Type B pancreatic cell (in vitro differentiated cells): ENCODE data around the gene MRPS6. TPM values are rescaled to one million over a fixed set of nuclear protein-coding genes. Genes with fewer than 3 reads are reported as not detected.

Experiments used
- DNase-seq: peaks from one replicate; pipeline ENCODE4 v3.0.0; 2021; ENCODE audit warnings: mixed read lengths; ENCODE audit not compliant: unreplicated experiment; ENCODE audit errors: extremely low spot score
- H3K27ac Mint-ChIP-seq: 2 replicates; pipeline ENCODE4 v1.8.0; 2021; ENCODE audit warnings: mild to moderate bottlenecking, mixed read lengths
- H3K27me3 Mint-ChIP-seq: 2 replicates; pipeline ENCODE4 v1.8.0; 2021; ENCODE audit warnings: mixed read lengths
- H3K36me3 Mint-ChIP-seq: 2 replicates; pipeline ENCODE4 v1.8.0; 2021; ENCODE audit warnings: mixed read lengths
- H3K4me1 Mint-ChIP-seq: one replicate; pipeline ENCODE4 v1.8.0; 2021; ENCODE audit warnings: mixed read lengths; ENCODE audit not compliant: unreplicated experiment
- H3K4me3 Mint-ChIP-seq: 2 replicates; pipeline ENCODE4 v1.8.0; 2021; ENCODE audit warnings: mild to moderate bottlenecking, mixed read lengths
- H3K9me3 Mint-ChIP-seq: 2 replicates; pipeline ENCODE4 v1.8.0; 2021; ENCODE audit warnings: mixed read lengths
- CTCF ChIP-seq: fragments of 200-600 bp; sonication (generic); conservative IDR thresholded peaks from 2 replicates; pipeline ENCODE4 v1.5.0; 2021; ENCODE audit warnings: antibody characterized with exemption, mild to moderate bottlenecking
- total RNA-seq: library from RNA; stranded (reverse); gene quantifications from 2 replicates; pipeline ENCODE4 v1.2.1, GENCODE V29; 2021; ENCODE audit warnings: low replicate concordance

MRPS6 gene
- total RNA-seq, 1 donor from 2014 or later, result 74.8 TPM

- H3K36me3 Mint-ChIP-seq, result no peaks in the 10 kb centered on the region
- peaks cover 8% of the 10 kb centered on the region for H3K4me1 Mint-ChIP-seq
- H3K4me3 Mint-ChIP-seq, result no peak overlapping the region
- H3K9me3 Mint-ChIP-seq, result peaks cover 5% of the 10 kb centered on the region
- DNase-seq, result no peak
- H3K27ac Mint-ChIP-seq, result no peak overlapping the region
- TF ChIP-seq CTCF, result no peak
- H3K27me3 Mint-ChIP-seq, result no peaks in the 10 kb centered on the region
Observed at GRCh38 chr21:34187935-34188334, 114.6 kb downstream of the MRPS6 start.

DNA sequence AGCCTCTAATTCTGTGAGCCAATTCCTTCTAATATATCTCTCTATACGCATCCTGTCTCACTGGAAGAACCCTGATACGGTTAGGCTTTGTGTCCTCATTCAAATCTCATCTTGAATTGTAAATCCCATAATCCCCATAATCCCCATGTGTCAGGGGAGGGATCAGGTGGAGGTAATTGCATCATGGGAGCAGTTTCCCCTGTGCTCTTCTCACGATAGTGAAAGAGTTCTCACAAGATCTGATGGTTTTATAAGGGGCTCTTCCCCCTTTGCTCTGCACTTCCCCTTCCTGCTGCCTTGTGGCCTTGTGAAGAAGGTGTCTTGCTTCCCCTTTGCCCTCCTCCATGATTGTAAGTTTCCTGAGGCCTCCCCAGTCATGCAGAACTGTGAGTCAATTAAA, 116.1 kb downstream of the MRPS6 start:
- Mint-ChIP-seq H3K27ac (no peak overlapping the region), H3K27me3 (no peaks in the 10 kb centered on the region), H3K9me3 (peaks cover 5% of the 10 kb centered on the region), H3K36me3 (no peaks in the 10 kb centered on the region), H3K4me3 (no peak overlapping the region), H3K4me1 (peaks cover 8% of the 10 kb centered on the region)
- DNase-seq, result no peak
- TF ChIP-seq CTCF, result no peak

DNA sequence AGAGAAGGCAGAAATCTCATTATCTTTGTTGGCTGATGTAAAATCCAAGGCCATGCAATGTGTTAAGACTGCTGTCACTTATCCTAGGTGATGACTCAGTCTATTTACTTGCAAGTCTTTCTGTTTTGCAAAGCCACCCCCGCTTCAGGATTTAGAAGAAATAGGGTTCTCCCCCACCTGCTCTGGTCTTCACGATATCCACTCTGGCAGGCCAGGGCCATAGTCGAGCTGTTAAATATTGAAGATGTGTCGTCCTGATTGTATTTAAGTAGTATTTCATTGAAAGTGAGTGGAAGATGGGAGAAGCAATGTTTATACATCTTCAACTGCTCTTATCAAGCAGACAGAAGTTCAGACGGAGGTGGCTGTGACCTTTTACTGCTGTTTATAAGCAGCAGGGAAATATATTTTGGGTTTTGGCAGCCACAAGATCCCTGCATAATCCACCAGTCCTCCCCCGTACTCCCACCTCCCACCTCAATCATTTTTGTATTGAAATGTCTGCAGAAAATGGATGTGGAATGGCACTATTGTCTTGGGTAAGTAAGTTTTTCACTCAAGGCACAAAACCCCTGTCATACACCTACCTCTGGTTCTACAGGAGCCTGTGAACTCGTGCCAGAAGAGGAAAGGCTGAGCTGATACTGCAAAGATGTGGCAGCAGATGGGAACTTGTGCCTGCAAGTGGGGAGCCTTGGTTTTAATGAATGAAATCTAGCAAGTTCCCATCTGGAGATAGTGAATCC, 117.4 kb downstream of the MRPS6 start:
- peaks cover 5% of the 10 kb centered on the region for H3K4me1 Mint-ChIP-seq
- DNase-seq, result no peak
- H3K9me3 Mint-ChIP-seq, result peaks cover 5% of the 10 kb centered on the region
- H3K27ac Mint-ChIP-seq, result no peak overlapping the region
- TF ChIP-seq CTCF, result no peak
- H3K27me3 Mint-ChIP-seq, result no peaks in the 10 kb centered on the region
- no peak overlapping the region for H3K4me3 Mint-ChIP-seq
- no peaks in the 10 kb centered on the region for H3K36me3 Mint-ChIP-seq

DNA sequence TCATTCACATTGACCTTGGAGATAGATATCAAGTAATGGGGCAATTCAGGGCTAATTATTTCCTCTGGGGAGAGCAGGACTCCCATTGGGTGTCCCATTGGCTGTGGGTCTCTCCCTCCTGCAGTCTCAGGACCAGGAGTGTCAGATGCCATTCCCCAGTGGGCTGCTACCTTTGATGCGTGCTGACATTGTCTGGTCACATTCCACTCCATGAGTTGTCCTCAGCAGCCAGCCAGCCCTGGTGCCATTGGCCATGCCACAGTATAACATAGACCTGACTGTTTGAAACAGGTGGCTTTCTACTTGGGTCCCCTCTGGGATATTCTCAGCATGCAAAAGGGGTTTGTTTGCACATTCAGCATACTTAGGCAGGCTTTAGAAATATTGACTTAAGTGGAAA, 118.5 kb downstream of the MRPS6 start:
- Mint-ChIP-seq H3K4me3 (no peak overlapping the region), H3K27ac (no peak overlapping the region), H3K27me3 (no peaks in the 10 kb centered on the region), H3K4me1 (peaks cover 5% of the 10 kb centered on the region), H3K9me3 (peaks cover 5% of the 10 kb centered on the region), H3K36me3 (no peaks in the 10 kb centered on the region)
- no peak for TF ChIP-seq CTCF
- no peak for DNase-seq

Other genes starting within 250 kb of the MRPS6 start
- gene ATP5PO, start 157.8 kb upstream of the MRPS6 start, total RNA-seq, result 257 and 264 TPM in 2 replicates
- gene SLC5A3, start within 50 bp of the MRPS6 start, total RNA-seq, result 11.9 and 28.8 TPM in 2 replicates